EH (cell line): ENCODE results near the gene NUP153.

Experiments
- DNase-seq: peaks from one replicate; pipeline ENCODE4 v3.0.0-alpha.2; 2015; ENCODE audit warnings: low read depth

NUP153 gene

DNA sequence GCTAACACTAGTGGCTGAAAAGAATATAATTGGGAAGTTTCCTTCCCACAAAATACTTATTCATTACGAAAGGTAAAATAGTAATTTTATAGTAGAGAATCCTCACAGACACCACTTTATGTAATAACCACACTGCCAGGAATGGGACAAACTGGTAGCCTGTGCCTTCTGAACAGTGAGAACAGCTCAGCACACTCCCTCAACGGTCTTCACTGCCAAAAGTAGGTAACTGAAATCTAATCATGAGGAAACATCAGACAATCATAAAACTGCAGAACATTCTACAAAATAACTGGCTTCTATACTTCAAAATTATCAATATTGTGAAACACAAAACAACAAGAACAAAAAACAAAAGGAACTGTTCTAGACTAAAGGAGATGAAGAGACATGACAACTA is 44.1 kb downstream of the NUP153 start:
- no peak for DNase-seq

DNA sequence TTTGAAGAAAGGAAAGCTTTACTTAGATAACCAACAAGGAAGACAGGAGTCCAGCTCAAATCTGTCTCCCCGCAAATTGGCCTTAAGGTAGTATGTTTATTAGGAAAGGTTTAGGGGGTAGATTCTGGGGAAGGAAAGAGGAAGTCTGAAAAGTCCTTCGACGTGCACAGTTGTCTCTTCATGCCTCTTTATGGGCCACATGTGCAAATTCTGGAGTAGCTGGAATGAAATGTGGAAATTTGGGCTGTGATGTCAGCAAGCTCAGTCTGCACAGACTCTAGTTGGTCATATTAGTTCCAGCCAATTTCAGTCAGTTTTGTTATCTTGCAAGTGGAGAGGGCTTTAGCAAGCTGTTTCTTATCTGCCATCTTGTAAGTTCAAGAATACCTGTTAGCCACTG is 50.1 kb downstream of the NUP153 start:
- peak; percentile 15 for DNase-seq

DNA sequence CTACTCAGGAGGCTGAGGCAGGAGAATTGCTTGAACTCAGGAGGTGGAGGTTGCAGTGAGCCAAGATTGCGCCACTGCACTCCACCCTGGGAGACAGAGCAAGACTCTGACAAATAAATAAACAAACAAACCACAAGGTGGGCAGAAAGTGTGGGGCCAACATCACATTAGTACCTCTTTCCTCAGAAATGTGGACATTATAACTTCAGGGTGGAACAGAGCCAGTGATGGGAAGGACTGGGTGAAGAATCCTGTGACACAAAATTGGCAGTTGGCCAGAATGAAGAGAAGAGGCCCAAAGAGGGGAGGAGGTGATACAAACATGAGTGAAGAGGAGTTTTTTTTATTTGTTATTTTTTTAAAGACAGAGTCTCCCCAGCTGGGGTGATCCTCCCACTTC is 50.6 kb downstream of the NUP153 start:
- peak; percentile 20 for DNase-seq

DNA sequence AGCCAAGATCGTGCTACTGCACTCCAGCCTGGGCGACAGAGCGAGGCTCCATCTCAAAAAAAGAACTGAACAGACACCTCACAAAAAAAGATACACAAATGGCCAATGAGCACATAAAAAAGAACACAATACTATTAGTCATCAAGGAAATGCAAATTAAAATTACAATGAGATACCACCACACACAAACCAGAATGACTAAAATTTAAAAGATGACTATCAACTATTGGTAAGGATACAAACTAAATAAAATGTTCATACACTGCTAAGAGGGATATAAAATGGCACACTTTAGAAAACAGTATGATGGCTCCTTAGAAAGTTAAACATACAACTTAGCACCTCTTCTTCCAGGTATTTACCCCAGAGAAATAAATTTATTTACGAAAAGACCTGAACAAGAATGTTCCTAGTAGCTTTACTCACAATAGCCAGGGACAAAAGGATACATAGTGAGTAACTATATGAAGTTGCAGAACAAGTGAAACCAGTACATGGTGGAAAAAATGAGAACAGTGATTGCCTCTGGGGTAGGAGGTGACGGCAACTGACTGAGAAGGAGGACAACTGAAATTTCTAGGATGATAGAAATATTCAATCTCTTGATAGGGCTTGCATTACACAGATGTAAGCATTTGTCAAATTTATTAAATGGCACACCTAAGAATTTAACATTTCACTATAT is 53.4 kb downstream of the NUP153 start:
- no peak for DNase-seq

DNA sequence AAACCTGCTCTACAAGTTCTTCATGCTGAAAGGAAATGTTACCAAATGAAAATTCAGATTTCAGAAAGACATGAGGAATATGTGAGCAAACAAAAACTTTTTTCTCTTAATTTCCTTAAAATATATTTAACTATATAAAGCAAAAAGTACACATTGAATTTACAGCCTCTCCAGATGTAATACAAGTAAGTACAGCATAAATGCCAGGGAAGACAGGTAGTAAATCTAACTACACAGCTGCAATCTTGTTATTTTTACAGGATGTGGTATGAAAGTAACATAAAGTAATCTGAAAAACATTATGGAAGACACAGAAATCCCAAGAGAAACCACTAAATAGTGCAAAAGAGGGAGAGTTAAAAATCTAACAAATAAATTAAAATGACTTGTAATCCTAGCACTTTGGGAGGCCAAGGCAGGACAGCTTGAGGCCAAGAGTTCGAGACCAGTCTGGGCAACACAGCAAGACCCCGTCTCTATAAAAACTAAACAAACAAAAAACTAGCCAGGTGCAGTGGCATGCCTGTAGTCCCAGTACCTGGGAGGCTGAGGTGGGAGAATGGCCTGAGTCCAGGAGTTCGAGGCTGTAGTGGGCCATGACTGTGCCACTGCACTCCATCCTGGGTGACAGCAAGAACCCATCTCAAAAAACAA is 55.9 kb downstream of the NUP153 start:
- no peak for DNase-seq

DNA sequence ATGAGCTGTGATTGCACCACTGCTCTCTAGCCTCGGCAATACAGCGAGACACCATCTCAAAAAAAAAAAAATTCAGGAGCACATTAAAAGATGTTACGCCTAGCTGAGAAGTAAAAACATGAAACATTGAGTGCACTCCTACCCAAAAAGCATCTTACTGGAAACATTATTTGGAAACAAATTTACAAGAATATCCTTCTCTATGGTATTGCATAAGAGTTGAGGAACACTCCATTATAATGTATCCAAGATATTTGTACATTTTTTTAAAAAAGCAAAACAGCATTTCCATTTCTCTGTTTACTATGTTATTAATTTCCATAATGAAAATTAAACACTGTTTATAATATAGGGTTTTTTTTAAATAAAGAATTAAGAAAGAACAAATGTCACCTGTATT is 58.0 kb downstream of the NUP153 start:
- no peak for DNase-seq

DNA sequence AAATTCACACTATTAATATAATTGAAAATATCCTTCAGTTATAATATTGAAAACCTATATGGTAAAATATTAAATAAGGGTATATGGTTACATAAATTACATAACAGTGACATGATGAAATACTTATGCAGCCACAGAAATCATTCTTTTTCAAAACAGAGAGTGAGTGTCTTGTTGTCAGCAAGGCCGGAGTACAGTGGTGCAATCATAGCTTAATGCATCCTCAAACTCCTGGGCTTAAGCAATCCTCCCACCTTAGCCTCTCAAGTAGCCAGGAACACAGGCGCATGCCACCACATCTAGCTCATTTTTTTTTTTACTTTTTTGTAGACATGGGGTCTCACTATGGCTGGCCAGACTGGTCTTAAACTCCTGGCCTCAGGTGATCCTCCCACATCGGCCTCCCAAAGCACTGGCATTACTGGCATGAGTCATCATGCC is 66.2 kb downstream of the NUP153 start:
- peak; percentile 19 for DNase-seq

DNA sequence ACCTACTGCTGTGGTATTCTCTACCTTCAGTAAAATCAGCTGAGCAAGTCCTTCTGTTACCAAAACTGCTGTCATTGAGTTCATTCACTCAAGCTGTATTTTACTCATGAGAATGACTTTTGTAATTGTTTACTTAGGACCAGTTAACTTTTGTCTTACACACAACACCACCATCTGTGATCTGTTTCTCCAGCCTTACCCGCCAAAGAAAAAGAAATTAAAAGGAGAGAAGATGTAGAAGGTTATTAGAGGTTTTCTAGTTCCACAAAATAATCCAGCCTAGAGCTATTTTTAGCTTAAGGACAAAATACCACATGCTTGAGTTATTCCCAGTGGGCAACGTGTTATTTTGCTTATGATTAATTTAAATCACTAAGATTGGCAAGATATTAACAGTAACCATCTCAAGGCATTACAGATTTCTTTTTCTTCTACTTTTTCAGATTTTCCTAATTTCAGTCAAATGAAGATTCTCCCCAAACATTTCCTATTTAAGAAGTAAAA is 68.5 kb downstream of the NUP153 start:
- peak; percentile 48 for DNase-seq

DNA sequence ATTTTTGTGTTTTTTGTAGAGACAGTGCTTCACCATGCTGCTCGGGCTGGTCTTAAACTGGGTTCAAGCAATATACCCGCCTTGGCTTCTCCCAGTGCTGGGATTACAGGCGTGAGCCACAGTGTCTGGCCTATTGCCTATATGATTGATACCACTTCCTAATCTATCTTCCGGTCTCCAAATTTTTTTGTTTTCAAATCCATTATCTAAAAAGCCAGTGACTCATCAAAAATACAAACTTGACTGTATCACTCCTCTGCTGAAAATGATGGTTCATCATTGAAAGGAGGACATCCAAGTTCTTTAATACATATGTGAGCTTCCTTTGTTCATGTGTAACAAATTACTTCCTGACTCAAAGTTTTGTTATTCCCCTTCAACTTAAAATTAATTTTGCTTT is 71.2 kb downstream of the NUP153 start:
- DNase-seq: no peak

DNA sequence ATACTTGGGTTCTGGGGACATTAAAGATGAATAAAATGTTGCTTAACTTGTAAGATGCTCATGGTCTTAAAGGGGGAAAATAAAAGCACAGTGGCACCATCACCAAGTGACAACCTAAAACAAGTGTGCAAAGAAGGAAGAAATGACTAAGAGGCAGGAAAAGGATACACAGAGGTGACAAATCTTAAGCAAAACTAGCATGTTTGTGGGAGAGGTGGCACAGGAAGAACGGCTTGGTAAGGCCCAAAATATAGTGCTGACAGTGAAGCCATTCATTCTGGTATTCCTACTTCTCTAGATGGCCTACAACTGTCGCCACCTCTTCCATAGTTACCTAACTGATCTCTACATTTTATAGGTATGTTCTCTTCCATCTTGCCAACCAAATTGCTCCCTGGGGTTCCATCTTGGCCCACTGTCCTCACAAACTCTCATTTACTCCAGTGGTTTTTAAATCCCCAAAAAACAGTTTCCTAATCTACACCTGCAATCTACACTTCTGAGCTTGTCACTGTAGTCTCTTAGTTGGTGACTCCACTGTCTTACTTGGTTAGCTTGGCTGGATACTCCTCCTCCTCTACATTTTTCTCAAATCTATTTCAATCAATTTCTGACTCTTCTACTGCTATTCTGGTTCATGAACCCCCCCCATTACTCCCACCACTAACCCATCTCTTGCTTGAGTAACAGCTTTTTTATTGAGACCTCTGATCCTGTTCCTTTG is 73.1 kb downstream of the NUP153 start:
- no peak for DNase-seq

DNA sequence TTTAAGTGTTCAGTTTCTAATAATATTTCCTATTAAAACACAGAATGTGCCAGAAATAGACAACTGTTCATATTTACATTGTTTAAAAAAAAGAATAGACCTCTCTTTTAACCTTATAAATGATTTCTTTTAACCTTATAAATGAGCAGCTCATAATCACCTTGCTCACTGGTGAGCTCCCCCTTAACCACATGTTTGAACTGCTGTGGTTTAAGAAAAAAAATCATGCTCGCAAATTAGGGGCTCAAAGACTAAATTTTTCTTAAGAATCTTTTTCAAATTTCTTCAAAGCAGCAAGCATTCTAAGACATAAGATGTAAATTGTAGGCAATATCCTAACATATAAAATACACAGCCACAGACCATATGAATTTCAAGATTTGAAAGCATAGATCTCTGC is 73.8 kb downstream of the NUP153 start:
- no peak for DNase-seq

DNA sequence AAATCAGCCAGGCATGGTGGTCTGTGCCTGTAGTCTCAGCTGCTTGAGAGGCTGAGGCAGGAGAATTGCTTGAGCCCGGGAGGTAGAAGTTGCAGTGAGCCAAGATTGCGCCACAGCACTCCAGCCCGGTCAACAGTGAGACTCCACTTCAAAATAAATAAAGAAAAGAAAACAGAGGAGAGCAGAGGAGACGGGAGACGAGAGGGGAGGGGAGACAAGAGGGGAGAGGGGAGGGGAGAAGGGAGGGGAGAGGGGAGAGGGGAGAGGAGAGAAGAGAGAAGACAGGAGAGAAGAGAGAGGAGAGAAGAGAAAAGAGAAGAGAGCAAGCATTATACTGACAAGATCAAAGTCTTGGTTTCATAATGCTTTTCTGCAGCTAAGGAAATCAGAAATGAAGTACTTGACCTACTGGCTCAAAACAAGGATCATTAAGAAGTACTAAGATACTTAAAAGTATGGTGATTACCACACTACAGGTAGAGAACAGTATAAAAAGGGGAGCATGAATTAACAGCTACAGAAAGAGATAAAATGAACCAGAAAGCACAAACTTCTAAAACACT is 76.1 kb downstream of the NUP153 start:
- no peak for DNase-seq

DNA sequence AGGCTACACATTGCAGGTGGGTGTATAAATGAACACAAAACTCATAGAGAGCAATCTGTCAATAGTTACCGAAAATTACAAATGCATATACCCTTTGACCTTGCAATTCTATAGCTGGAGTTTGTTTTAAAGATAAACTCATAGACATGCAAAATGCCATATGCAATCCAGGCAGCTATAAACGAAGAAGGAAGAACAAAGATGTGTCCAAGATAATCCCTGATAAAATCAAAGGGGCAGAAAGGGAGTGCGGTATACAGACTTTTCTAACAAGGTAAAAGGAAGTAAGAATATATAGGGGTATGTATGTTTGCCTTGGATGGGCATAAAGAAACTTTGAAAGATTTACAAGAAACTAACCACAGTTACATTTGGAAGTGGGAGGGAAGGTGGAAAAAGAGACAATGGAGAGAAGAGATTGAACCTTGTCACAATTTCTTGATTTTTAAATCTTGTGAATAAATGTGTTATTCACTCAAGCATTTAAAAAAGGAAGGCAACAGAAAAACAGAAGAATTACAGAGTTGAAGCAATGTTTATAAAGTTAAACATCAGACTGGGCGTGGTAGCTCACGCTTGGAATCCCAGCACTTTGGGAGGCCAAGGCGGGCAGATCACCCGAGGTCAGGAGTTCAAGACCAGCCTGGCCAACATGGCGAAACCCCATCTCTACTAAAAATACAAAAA is 76.8 kb downstream of the NUP153 start:
- no peak for DNase-seq

DNA sequence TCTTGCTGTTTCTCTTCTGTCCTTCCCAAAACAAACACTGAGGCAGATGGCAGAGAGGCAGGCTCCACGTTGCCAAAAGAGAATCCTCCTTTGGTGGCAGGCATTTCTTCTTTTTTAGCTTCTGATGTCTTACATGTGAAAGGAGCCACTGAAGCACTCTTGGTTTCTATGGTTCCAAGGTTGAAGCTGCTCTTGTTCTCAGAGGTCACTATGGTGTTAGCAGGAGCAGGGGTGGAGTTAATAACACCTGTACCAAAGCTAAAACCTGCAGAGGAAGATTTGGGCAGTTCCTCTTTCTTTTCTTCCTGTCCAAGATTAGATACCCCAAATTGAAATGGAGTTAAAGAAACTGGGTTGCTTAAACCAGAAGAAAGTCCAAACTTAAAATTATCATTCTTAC is 77.9 kb downstream of the NUP153 start:
- DNase-seq: no peak

DNA sequence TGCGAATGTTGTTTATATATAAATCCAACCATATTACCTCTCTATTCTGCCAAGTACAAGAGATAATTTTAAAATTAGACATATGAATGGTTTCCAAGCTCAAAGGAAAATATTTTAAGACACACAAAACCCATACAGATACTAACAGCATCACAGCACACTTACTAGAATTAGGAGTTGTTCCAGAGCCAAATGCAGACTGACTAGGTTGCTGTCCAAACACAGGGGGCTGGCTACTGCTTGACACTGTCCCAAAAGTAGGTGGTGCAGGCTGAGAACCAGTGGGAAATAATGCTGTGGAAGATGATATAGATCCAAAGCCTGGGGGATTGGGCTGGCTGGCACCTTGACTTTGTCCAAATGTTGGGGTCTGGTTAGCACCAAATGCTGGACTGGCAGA is 82.3 kb downstream of the NUP153 start:
- no peak for DNase-seq

DNA sequence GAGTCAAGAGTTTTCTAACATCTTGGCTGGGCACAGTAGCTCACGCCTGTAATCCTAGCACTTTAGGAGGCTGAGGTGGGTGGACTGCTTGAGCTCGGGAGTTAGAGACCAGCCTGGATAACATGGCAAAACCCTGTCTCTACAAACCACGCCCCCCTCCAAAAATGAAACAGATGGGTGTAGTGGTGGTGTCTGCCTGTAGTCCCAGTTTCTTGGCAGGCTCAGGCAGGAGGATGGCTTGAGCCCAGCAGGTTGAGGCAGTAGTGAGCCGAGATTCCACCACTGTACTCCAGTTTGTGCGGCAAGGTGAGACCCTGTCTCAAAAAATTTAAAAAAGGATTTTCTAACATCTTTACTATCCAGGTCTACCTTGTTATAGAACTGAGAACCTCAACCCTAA is 84.6 kb downstream of the NUP153 start:
- no peak for DNase-seq

DNA sequence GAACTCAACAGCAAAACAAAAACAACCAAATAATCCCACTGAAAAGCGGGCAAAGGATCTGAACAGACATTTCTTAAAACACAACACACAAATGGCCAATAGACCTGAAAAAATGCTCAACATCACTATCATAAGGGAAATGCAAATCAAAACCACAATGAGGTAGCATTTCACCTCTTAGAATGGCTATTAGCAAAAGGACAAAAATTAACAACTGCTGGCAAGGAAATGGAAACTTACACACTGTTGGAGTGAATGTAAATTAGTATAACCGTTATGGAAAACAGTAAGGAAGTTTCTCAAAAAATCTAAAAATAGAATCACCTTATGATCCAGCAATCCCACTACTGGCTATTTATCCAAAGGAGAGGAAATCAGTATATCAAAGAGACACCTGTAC is 85.7 kb downstream of the NUP153 start:
- no peak for DNase-seq

DNA sequence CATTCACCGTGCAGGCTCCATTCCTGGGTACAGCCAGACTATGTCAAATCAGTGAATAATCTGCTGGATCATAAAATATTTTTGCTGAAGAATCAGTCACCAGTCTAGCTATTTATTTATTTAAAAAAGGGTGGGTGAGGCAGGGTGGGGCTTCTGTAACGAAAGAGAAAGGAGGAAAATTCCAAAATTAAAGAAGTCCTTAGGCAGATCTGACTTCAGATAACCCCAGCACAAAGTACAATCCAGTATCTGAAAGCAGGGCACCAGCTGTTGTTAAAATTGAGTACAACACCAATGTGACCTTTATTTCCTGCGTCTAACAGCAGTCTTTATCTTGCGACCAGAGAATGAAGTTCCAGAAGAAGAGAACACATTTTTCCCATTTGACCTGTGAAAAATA is 90.9 kb downstream of the NUP153 start:
- DNase-seq: no peak

DNA sequence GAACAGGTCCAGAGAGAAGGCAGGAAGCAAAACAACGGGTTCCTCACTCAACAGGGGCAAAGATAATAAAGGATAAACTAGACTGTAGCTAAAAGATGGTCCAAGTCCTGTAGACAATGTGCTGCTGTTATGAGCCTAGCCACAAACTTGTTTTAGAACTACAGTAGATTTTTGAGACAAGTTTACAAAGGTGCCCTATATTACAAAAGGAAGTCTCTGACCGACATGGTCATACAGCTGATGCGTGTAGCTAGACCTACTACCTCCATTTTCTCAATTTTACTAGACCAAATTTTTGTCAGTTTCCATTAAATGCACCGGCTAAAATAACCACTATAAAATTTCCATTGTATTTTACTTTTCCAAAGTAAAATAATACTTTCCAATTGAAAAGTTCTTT is 94.7 kb downstream of the NUP153 start:
- no peak for DNase-seq

DNA sequence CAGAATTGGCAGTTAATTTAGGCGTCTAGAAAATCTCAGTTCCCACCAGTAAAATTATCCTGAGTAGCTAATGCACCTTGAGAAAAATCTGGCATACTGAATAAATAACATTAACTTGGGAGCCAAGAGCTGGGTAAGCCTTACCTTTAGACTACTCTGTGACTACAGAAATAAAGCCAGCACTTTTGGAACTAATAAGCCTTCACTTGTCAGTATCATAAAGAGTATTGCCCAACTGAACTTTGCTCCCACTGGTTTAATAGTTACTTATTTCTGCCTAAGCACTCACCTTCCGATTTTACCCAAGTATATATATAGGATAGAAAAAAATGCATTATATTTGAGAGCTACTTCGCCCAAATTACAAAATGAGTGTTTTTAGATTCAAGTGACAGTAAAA is 95.9 kb downstream of the NUP153 start:
- DNase-seq: no peak

DNA sequence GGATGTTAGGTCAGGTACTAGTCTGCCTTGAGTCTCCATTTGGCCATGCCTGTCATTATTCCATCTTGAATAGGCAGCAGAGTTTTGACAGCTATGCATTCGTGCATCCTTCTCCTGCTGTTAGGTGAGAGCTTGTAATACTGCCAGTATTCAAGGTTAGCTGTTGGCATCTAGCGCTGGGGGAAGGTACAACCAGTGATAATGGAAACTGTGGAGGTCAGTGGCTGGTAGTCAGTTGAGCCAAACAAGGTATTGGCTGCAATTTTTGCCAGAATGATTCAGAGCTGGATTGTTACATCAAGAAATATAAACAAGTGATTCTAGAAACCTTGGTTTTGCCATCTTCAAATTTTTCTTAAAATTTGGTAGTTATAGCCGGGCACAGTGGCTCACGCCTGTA is 100.1 kb downstream of the NUP153 start:
- DNase-seq: no peak

DNA sequence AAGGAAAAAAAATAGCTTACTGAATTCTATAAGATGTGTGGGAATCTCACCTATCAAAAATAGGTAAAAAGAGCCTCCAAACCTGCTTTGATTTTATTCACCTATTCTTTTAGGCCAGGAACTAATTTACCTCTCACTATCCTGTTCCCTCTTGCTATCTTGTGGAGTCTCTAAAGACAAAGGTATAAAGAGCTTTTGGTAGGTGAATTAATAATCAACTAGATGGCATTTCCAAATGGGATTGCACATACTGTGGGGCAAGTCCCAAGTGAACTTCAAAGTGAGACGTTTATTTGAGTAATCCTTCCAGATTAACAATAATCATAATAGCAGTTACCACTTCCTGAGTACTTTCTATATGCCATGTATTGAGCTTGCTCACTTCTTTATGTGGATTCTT is 103.8 kb downstream of the NUP153 start:
- DNase-seq: no peak

DNA sequence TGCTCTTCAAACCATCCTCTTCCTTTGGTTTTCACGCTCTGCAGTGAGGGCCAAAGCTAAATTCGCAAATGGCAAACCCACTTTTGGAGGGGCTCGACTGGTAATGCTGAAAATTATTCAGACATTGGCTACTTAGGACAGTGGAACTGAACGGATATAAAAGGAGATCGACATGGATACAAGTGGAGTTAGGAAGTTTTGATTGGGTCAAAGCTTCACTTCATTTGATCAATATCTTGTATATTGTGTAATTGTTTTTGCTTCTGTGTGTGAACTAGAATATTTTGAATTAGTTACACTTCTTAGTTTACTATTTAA is 105.4 kb downstream of the NUP153 start:
- DNase-seq: no peak
